Measurements from ENCODE around the gene AP2B1.

Gene AP2B1

GRCh38 chr17:35716173-35716572, 129.1 kb downstream of the AP2B1 start:
- Histone ChIP-seq H3K79me2 (ENCODE audit: control insufficient read depth, insufficient read depth, low read length, poor library complexity) (no peaks in the 10 kb centered on the region), H4K8ac (ENCODE audit: low read depth, low read length) (no peak overlapping the region), H3K4me3 (ENCODE audit: low read depth, low read length) (no peak overlapping the region), H3K9ac (ENCODE audit: low read length) (no peak overlapping the region), H3K23ac (ENCODE audit: low read length) (no peak overlapping the region), H3K18ac (ENCODE audit: low read length) (no peak overlapping the region), H2BK120ac (ENCODE audit: insufficient read depth, low read length, poor library complexity) (no peak overlapping the region), H3K4ac (ENCODE audit: low read depth, low read length) (no peak overlapping the region), H2AK5ac (ENCODE audit: low read length) (no peak overlapping the region), H3K14ac (ENCODE audit: low read length) (no peak overlapping the region), H3K27me3 (ENCODE audit: insufficient read depth, low read length) (no peaks in the 10 kb centered on the region), H2BK5ac (ENCODE audit: low read depth, low read length, poor library complexity) (no peak overlapping the region), H3K4me1 (ENCODE audit: control insufficient read depth in 1 of 2, insufficient read depth in 2 of 2, low read length in 2 of 2) (peaks cover 0 to 10% of the 10 kb centered on the region in 2 experiments), H3K79me1 (ENCODE audit: low read length) (no peaks in the 10 kb centered on the region), H3K27ac (ENCODE audit: low read depth, low read length) (no peak overlapping the region), H3K9me3 (ENCODE audit: insufficient read depth, low read depth, low read length) (no peaks in the 10 kb centered on the region), H4K12ac (ENCODE audit: low read depth, low read length) (no peak overlapping the region), H3K36me3 (ENCODE audit: control insufficient read depth in 1 of 2, insufficient read depth in 2 of 2, low read length in 2 of 2) (peaks cover 1 to 2% of the 10 kb centered on the region in 2 experiments), H4K91ac (ENCODE audit: low read depth, low read length) (no peak overlapping the region), H2AFZ (ENCODE audit: insufficient read depth, low read length, poor library complexity) (no peak overlapping the region), H2BK12ac (ENCODE audit: low read length) (no peak overlapping the region), H3K4me2 (ENCODE audit: low read length) (no peak overlapping the region)
- WGBS (ENCODE audit: extremely low coverage, insufficient coverage, insufficient read length): no CpG with 5 or more reads among the region's 3 CpGs
- DNase-seq: no peak

GRCh38 chr17:35716897-35717465, 129.9 kb downstream of the AP2B1 start:
- Histone ChIP-seq H3K9me3 (ENCODE audit: insufficient read depth, low read depth, low read length) (no peaks in the 10 kb centered on the region), H3K27ac (ENCODE audit: low read depth, low read length) (no peak overlapping the region), H3K27me3 (ENCODE audit: insufficient read depth, low read length) (no peaks in the 10 kb centered on the region), H4K8ac (ENCODE audit: low read depth, low read length) (no peak overlapping the region), H2BK120ac (ENCODE audit: insufficient read depth, low read length, poor library complexity) (no peak overlapping the region), H3K18ac (ENCODE audit: low read length) (no peak overlapping the region), H3K79me2 (ENCODE audit: control insufficient read depth, insufficient read depth, low read length, poor library complexity) (no peaks in the 10 kb centered on the region), H3K4ac (ENCODE audit: low read depth, low read length) (no peak overlapping the region), H2AFZ (ENCODE audit: insufficient read depth, low read length, poor library complexity) (no peak overlapping the region), H3K9ac (ENCODE audit: low read length) (no peak overlapping the region), H3K23ac (ENCODE audit: low read length) (no peak overlapping the region), H3K4me2 (ENCODE audit: low read length) (no peak overlapping the region), H3K4me3 (ENCODE audit: low read depth, low read length) (no peak overlapping the region), H3K79me1 (ENCODE audit: low read length) (no peaks in the 10 kb centered on the region), H4K12ac (ENCODE audit: low read depth, low read length) (no peak overlapping the region), H2AK5ac (ENCODE audit: low read length) (no peak overlapping the region), H4K91ac (ENCODE audit: low read depth, low read length) (no peak overlapping the region), H2BK5ac (ENCODE audit: low read depth, low read length, poor library complexity) (no peak overlapping the region), H3K4me1 (ENCODE audit: control insufficient read depth in 1 of 2, insufficient read depth in 2 of 2, low read length in 2 of 2) (peaks cover 0 to 10% of the 10 kb centered on the region in 2 experiments), H3K36me3 (ENCODE audit: control insufficient read depth in 1 of 2, insufficient read depth in 2 of 2, low read length in 2 of 2) (peaks cover 2 to 4% of the 10 kb centered on the region in 2 experiments), H2BK12ac (ENCODE audit: low read length) (no peak overlapping the region), H3K14ac (ENCODE audit: low read length) (no peak overlapping the region)
- WGBS (ENCODE audit: extremely low coverage, insufficient coverage, insufficient read length): no CpG with 5 or more reads among the region's 4 CpGs
- DNase-seq: peak in 1 of 2 donors; percentile 63

GRCh38 chr17:35717475-35717874, 130.4 kb downstream of the AP2B1 start:
- H4K91ac ChIP-seq (ENCODE audit: low read depth, low read length): no peak overlapping the region
- H3K79me2 ChIP-seq (ENCODE audit: control insufficient read depth, insufficient read depth, low read length, poor library complexity): no peaks in the 10 kb centered on the region
- H3K4me1 ChIP-seq (ENCODE audit: control insufficient read depth in 1 of 2, insufficient read depth in 2 of 2, low read length in 2 of 2): peaks cover 0 to 10% of the 10 kb centered on the region in 2 experiments
- H4K8ac ChIP-seq (ENCODE audit: low read depth, low read length): no peak overlapping the region
- no peaks in the 10 kb centered on the region for H3K79me1 ChIP-seq (ENCODE audit: low read length)
- H4K12ac ChIP-seq (ENCODE audit: low read depth, low read length): no peak overlapping the region
- DNase-seq: no peak
- H3K27ac ChIP-seq (ENCODE audit: low read depth, low read length): no peak overlapping the region
- H3K18ac ChIP-seq (ENCODE audit: low read length): no peak overlapping the region
- no peak overlapping the region for H2BK12ac ChIP-seq (ENCODE audit: low read length)
- H3K14ac ChIP-seq (ENCODE audit: low read length): no peak overlapping the region
- no peak overlapping the region for H2AK5ac ChIP-seq (ENCODE audit: low read length)
- H3K4ac ChIP-seq (ENCODE audit: low read depth, low read length): no peak overlapping the region
- H3K36me3 ChIP-seq (ENCODE audit: control insufficient read depth in 1 of 2, insufficient read depth in 2 of 2, low read length in 2 of 2): peaks cover 2 to 4% of the 10 kb centered on the region in 2 experiments
- no peak overlapping the region for H3K4me3 ChIP-seq (ENCODE audit: low read depth, low read length)
- no peak overlapping the region for H3K4me2 ChIP-seq (ENCODE audit: low read length)
- H3K9me3 ChIP-seq (ENCODE audit: insufficient read depth, low read depth, low read length): no peaks in the 10 kb centered on the region
- H2BK120ac ChIP-seq (ENCODE audit: insufficient read depth, low read length, poor library complexity): no peak overlapping the region
- H2AFZ ChIP-seq (ENCODE audit: insufficient read depth, low read length, poor library complexity): no peak overlapping the region
- H2BK5ac ChIP-seq (ENCODE audit: low read depth, low read length, poor library complexity): no peak overlapping the region
- no peaks in the 10 kb centered on the region for H3K27me3 ChIP-seq (ENCODE audit: insufficient read depth, low read length)
- H3K23ac ChIP-seq (ENCODE audit: low read length): no peak overlapping the region
- WGBS (ENCODE audit: extremely low coverage, insufficient coverage, insufficient read length): no CpG with 5 or more reads among the region's 2 CpGs
- H3K9ac ChIP-seq (ENCODE audit: low read length): no peak overlapping the region

- H3K79me2 ChIP-seq (ENCODE audit: control insufficient read depth, insufficient read depth, low read length, poor library complexity): no peaks in the 10 kb centered on the region
- no peak overlapping the region for H4K91ac ChIP-seq (ENCODE audit: low read depth, low read length)
- no peak overlapping the region for H3K9ac ChIP-seq (ENCODE audit: low read length)
- H3K27ac ChIP-seq (ENCODE audit: low read depth, low read length): no peak overlapping the region
- H2AFZ ChIP-seq (ENCODE audit: insufficient read depth, low read length, poor library complexity): no peak overlapping the region
- H2BK5ac ChIP-seq (ENCODE audit: low read depth, low read length, poor library complexity): no peak overlapping the region
- H2BK12ac ChIP-seq (ENCODE audit: low read length): no peak overlapping the region
- no peaks in the 10 kb centered on the region for H3K79me1 ChIP-seq (ENCODE audit: low read length)
- H4K8ac ChIP-seq (ENCODE audit: low read depth, low read length): no peak overlapping the region
- H3K23ac ChIP-seq (ENCODE audit: low read length): no peak overlapping the region
- H3K9me3 ChIP-seq (ENCODE audit: insufficient read depth, low read depth, low read length): no peaks in the 10 kb centered on the region
- H3K4me3 ChIP-seq (ENCODE audit: low read depth, low read length): no peak overlapping the region
- H3K14ac ChIP-seq (ENCODE audit: low read length): no peak overlapping the region
- no CpG with 5 or more reads among the region's 2 CpGs for WGBS (ENCODE audit: extremely low coverage, insufficient coverage, insufficient read length)
- no peak overlapping the region for H2BK120ac ChIP-seq (ENCODE audit: insufficient read depth, low read length, poor library complexity)
- H3K18ac ChIP-seq (ENCODE audit: low read length): no peak overlapping the region
- H2AK5ac ChIP-seq (ENCODE audit: low read length): no peak overlapping the region
- no peak for DNase-seq
- no peaks in the 10 kb centered on the region for H3K27me3 ChIP-seq (ENCODE audit: insufficient read depth, low read length)
- no peak overlapping the region for H3K4me2 ChIP-seq (ENCODE audit: low read length)
- H3K4ac ChIP-seq (ENCODE audit: low read depth, low read length): no peak overlapping the region
- H3K36me3 ChIP-seq (ENCODE audit: control insufficient read depth in 1 of 2, insufficient read depth in 2 of 2, low read length in 2 of 2): peaks cover 4 to 16% of the 10 kb centered on the region in 2 experiments
- peaks cover 10 to 21% of the 10 kb centered on the region in 2 experiments for H3K4me1 ChIP-seq (ENCODE audit: control insufficient read depth in 1 of 2, insufficient read depth in 2 of 2, low read length in 2 of 2)
- H4K12ac ChIP-seq (ENCODE audit: low read depth, low read length): no peak overlapping the region
These were observed 136.6 kb downstream of the AP2B1 start for GRCh38 chr17:35723735-35724134.

Data from trophoblast cell (in vitro differentiated cells and primary cell).